GM23338 (cell line): ENCODE measurements around the gene NCR2. TPM values are rescaled to one million over a fixed set of nuclear protein-coding genes. Genes with fewer than 3 reads are reported as not detected.

Source experiments
- ATAC-seq: fragments of 200-7000 bp; cut with Tn5 transposase; 3 replicates; pipeline ENCODE4 v1.9.1; 2020
- DNase-seq: peaks from one replicate; pipeline ENCODE4 v3.0.0-alpha.2; 2015; ENCODE audit warnings: low spot score
- H2AFZ ChIP-seq: fragments of 200-600 bp; sonication (generic); 2 replicates; pipeline ENCODE4 v1.8.0; 2016; ENCODE audit warnings: antibody characterized with exemption, mild to moderate bottlenecking, moderate library complexity
- H3F3A ChIP-seq: fragments of 200-600 bp; sonication (generic); replicated peaks from 2 replicates; pipeline ENCODE4 v1.8.0; 2017; ENCODE audit warnings: antibody characterized with exemption, mixed run types, low read depth
- H3K27ac ChIP-seq: fragments of 200-600 bp; sonication (generic); 2 replicates; pipeline ENCODE4 v1.6.1; 2016; ENCODE audit warnings: low read depth
- H3K27me3 ChIP-seq: fragments of 200-600 bp; sonication (generic); 2 replicates; pipeline ENCODE4 v1.8.0; 2016; ENCODE audit warnings: mild to moderate bottlenecking, mixed run types, moderate library complexity; ENCODE audit not compliant: insufficient read depth
- H3K36me3 ChIP-seq: fragments of 200-600 bp; sonication (generic); 2 replicates; pipeline ENCODE4 v1.8.0; 2016; ENCODE audit warnings: mild to moderate bottlenecking; ENCODE audit not compliant: insufficient read depth
- H3K4me1 ChIP-seq: fragments of 200-600 bp; sonication (generic); 2 replicates; pipeline ENCODE4 v1.8.0; 2016; ENCODE audit warnings: mild to moderate bottlenecking, moderate library complexity; ENCODE audit not compliant: insufficient read depth
- H3K4me2 ChIP-seq: fragments of 200-600 bp; sonication (generic); 2 replicates; pipeline ENCODE4 v1.7.1; 2017; ENCODE audit warnings: mixed run types
- H3K4me3 ChIP-seq: fragments of 200-600 bp; sonication (generic); 2 replicates; pipeline ENCODE4 v1.6.1; 2016; ENCODE audit warnings: mixed run types
- H3K79me2 ChIP-seq: fragments of 200-600 bp; sonication (generic); replicated peaks from 2 replicates; pipeline ENCODE4 v1.8.0; 2017; ENCODE audit warnings: mild to moderate bottlenecking; ENCODE audit not compliant: insufficient read depth
- H3K9me2 ChIP-seq: fragments of 200-600 bp; sonication (generic); 2 replicates; pipeline ENCODE4 v1.8.0; 2017; ENCODE audit not compliant: insufficient read depth
- H4K20me1 ChIP-seq: fragments of 200-600 bp; sonication (generic); replicated peaks from 2 replicates; pipeline ENCODE4 v1.8.0; 2017; ENCODE audit warnings: mild to moderate bottlenecking; ENCODE audit not compliant: insufficient read depth
- H3K27ac Mint-ChIP-seq: 2 replicates; pipeline ENCODE4 v1.8.0; 2020; ENCODE audit warnings: inconsistent platforms, mild to moderate bottlenecking, moderate library complexity, mixed read lengths
- H3K27me3 Mint-ChIP-seq: 3 replicates; pipeline ENCODE4 v1.8.0; 2022; ENCODE audit warnings: low read depth, mild to moderate bottlenecking, moderate library complexity, mixed read lengths, inconsistent platforms; ENCODE audit not compliant: insufficient read depth, poor library complexity
- H3K36me3 Mint-ChIP-seq: 3 replicates; pipeline ENCODE4 v1.8.0; 2021; ENCODE audit warnings: low read depth, mild to moderate bottlenecking, inconsistent platforms, moderate library complexity, mixed read lengths
- H3K4me1 Mint-ChIP-seq: 3 replicates; pipeline ENCODE4 v1.8.0; 2020; ENCODE audit warnings: mild to moderate bottlenecking, inconsistent platforms, mixed read lengths
- H3K4me3 Mint-ChIP-seq: 3 replicates; pipeline ENCODE4 v1.8.0; 2021; ENCODE audit warnings: moderate library complexity, mild to moderate bottlenecking, inconsistent platforms, mixed read lengths
- H3K9me3 Mint-ChIP-seq: 3 replicates; pipeline ENCODE4 v1.8.0; 2020; ENCODE audit warnings: moderate library complexity, mild to moderate bottlenecking, inconsistent platforms, mixed read lengths
- CREB1 ChIP-seq: fragments of 250-450 bp; sonication (Bioruptor Pico); IDR thresholded peaks from 2 replicates; pipeline ENCODE4 v1.5.0; 2020; ENCODE audit warnings: low read depth, mild to moderate bottlenecking, moderate library complexity
- EZH2 ChIP-seq: fragments of 200-600 bp; sonication (generic); IDR thresholded peaks from one replicate; pipeline ENCODE4 v1.8.0; 2017; ENCODE audit warnings: antibody characterized with exemption, mild to moderate bottlenecking, low read depth; ENCODE audit not compliant: unreplicated experiment
- EZH2phosphoT487 ChIP-seq: fragments of 200-600 bp; sonication (generic); IDR thresholded peaks from one replicate; pipeline ENCODE4 v1.8.1; 2018; ENCODE audit warnings: antibody characterized with exemption; ENCODE audit not compliant: unreplicated experiment
- JUNB ChIP-seq: IDR thresholded peaks from one replicate; pipeline ENCODE4 v1.6.1; 2016; ENCODE audit warnings: antibody characterized with exemption; ENCODE audit not compliant: unreplicated experiment
- NANOG ChIP-seq: IDR thresholded peaks from 2 replicates; pipeline ENCODE4 v1.6.1; 2016; ENCODE audit warnings: antibody characterized with exemption, borderline replicate concordance
- POLR2AphosphoS5 ChIP-seq: IDR thresholded peaks from 2 replicates; pipeline ENCODE4 v1.6.1; 2016; ENCODE audit warnings: antibody characterized with exemption, low read depth
- STAT1 ChIP-seq: IDR thresholded peaks from one replicate; pipeline ENCODE4 v1.6.1; 2016; ENCODE audit warnings: antibody characterized with exemption; ENCODE audit not compliant: unreplicated experiment
- ZNF114 ChIP-seq: fragments of 250-450 bp; sonication (Bioruptor Pico); IDR thresholded peaks from 2 replicates; pipeline ENCODE4 v1.5.0; 2020; ENCODE audit warnings: mild to moderate bottlenecking, moderate library complexity
- ZNF331 ChIP-seq: fragments of 250-450 bp; sonication (Bioruptor Pico); IDR thresholded peaks from 2 replicates; pipeline ENCODE4 v1.5.0; 2020; ENCODE audit warnings: low read depth, mild to moderate bottlenecking, moderate library complexity
- polyA plus RNA-seq: library from polyadenylated mRNA; unstranded; fragments of >200 nt; fragmentation: Nextera tagmentation; extraction: Ambion mirVana; gene quantifications from 2 replicates; pipeline ENCODE4 v1.2.1, GENCODE V29; 2016
- total RNA-seq: library from RNA; depleted of rRNA; stranded (reverse); fragments of >200 nt; shearing (Covaris generic); gene quantifications from 2 replicates; pipeline ENCODE4 v1.2.3, GENCODE V29; 2014
- TF ChIP-seq, protein P1 (sequence below): IDR thresholded peaks from one replicate; pipeline ENCODE4 v1.6.1; 2018; ENCODE audit warnings: antibody characterized with exemption; ENCODE audit not compliant: unreplicated experiment
- TF ChIP-seq, protein P2 (sequence below): IDR thresholded peaks from 2 replicates; pipeline ENCODE4 v1.6.1; 2016; ENCODE audit warnings: antibody characterized with exemption
- TF ChIP-seq, protein P3 (sequence below): fragments of 250-450 bp; sonication (Bioruptor Pico); IDR thresholded peaks from 2 replicates; pipeline ENCODE4 v1.5.0; 2020; ENCODE audit warnings: mild to moderate bottlenecking, moderate library complexity
- TF ChIP-seq, protein P4 (sequence below), 2 experiments: fragments of 200-600 bp in 1 of 2; sonication (generic) in 1 of 2; conservative IDR thresholded peaks; 2 replicates each; pipeline versions ENCODE4 v1.5.1 to v1.6.1; 2016 to 2017; ENCODE audit warnings: antibody characterized with exemption in 2 of 2, low read depth in 2 of 2, mild to moderate bottlenecking in 2 of 2, moderate library complexity in 1 of 2

The NCR2 gene
- total and polyA plus RNA-seq, 2 experiments from 2014 or later = not detected

DNA sequence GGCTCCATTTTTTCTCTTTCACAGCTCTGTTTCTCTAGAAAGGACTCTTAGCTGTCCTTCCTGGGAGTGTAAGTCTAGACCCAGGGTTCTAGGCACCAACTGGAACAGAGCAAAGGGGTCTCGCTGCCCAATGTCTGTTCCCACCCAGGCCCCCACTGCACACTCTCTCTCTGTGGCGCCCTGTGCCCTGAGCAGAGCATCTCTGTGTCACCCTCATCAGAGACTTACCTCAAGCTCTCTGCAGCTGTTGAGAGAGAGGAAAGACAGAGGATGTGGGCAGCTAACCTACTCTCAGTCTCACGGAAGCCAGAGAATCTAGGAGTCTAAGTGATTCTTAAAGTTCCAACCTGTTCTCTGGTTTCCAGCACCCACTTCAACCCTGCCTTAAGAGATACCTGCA, 9.5 kb downstream of the NCR2 start:
- Mint-ChIP-seq H3K4me1 (peaks cover 7% of the 10 kb centered on the region; the same call in 2 of the 3 replicates), H3K27ac (no peak overlapping the region), H3K36me3 (peaks cover 7% of the 10 kb centered on the region; the same call in 2 of the 3 replicates), H3K9me3 (peaks cover 19% of the 10 kb centered on the region), H3K4me3 (no peak overlapping the region), H3K27me3 (peaks cover 18% of the 10 kb centered on the region)
- no peak for DNase-seq
- H3K27ac ChIP-seq = no peak overlapping the region
- H3K4me1 ChIP-seq = no peaks in the 10 kb centered on the region
- no peak overlapping the region for H3K4me3 ChIP-seq
- no peaks in the 10 kb centered on the region for H3K27me3 ChIP-seq
- H3F3A ChIP-seq = no peaks in the 10 kb centered on the region
- H3K4me2 ChIP-seq = no peak overlapping the region
- TF ChIP-seq, protein P1, sequence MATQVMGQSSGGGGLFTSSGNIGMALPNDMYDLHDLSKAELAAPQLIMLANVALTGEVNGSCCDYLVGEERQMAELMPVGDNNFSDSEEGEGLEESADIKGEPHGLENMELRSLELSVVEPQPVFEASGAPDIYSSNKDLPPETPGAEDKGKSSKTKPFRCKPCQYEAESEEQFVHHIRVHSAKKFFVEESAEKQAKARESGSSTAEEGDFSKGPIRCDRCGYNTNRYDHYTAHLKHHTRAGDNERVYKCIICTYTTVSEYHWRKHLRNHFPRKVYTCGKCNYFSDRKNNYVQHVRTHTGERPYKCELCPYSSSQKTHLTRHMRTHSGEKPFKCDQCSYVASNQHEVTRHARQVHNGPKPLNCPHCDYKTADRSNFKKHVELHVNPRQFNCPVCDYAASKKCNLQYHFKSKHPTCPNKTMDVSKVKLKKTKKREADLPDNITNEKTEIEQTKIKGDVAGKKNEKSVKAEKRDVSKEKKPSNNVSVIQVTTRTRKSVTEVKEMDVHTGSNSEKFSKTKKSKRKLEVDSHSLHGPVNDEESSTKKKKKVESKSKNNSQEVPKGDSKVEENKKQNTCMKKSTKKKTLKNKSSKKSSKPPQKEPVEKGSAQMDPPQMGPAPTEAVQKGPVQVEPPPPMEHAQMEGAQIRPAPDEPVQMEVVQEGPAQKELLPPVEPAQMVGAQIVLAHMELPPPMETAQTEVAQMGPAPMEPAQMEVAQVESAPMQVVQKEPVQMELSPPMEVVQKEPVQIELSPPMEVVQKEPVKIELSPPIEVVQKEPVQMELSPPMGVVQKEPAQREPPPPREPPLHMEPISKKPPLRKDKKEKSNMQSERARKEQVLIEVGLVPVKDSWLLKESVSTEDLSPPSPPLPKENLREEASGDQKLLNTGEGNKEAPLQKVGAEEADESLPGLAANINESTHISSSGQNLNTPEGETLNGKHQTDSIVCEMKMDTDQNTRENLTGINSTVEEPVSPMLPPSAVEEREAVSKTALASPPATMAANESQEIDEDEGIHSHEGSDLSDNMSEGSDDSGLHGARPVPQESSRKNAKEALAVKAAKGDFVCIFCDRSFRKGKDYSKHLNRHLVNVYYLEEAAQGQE = no peak
- TF ChIP-seq EZH2phosphoT487 = no peak
- no peak for TF ChIP-seq POLR2AphosphoS5
- TF ChIP-seq EZH2 = no peak
- TF ChIP-seq JUNB = no peak
- TF ChIP-seq, protein P2, sequence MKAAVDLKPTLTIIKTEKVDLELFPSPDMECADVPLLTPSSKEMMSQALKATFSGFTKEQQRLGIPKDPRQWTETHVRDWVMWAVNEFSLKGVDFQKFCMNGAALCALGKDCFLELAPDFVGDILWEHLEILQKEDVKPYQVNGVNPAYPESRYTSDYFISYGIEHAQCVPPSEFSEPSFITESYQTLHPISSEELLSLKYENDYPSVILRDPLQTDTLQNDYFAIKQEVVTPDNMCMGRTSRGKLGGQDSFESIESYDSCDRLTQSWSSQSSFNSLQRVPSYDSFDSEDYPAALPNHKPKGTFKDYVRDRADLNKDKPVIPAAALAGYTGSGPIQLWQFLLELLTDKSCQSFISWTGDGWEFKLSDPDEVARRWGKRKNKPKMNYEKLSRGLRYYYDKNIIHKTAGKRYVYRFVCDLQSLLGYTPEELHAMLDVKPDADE = no peak
- TF ChIP-seq, protein P3, sequence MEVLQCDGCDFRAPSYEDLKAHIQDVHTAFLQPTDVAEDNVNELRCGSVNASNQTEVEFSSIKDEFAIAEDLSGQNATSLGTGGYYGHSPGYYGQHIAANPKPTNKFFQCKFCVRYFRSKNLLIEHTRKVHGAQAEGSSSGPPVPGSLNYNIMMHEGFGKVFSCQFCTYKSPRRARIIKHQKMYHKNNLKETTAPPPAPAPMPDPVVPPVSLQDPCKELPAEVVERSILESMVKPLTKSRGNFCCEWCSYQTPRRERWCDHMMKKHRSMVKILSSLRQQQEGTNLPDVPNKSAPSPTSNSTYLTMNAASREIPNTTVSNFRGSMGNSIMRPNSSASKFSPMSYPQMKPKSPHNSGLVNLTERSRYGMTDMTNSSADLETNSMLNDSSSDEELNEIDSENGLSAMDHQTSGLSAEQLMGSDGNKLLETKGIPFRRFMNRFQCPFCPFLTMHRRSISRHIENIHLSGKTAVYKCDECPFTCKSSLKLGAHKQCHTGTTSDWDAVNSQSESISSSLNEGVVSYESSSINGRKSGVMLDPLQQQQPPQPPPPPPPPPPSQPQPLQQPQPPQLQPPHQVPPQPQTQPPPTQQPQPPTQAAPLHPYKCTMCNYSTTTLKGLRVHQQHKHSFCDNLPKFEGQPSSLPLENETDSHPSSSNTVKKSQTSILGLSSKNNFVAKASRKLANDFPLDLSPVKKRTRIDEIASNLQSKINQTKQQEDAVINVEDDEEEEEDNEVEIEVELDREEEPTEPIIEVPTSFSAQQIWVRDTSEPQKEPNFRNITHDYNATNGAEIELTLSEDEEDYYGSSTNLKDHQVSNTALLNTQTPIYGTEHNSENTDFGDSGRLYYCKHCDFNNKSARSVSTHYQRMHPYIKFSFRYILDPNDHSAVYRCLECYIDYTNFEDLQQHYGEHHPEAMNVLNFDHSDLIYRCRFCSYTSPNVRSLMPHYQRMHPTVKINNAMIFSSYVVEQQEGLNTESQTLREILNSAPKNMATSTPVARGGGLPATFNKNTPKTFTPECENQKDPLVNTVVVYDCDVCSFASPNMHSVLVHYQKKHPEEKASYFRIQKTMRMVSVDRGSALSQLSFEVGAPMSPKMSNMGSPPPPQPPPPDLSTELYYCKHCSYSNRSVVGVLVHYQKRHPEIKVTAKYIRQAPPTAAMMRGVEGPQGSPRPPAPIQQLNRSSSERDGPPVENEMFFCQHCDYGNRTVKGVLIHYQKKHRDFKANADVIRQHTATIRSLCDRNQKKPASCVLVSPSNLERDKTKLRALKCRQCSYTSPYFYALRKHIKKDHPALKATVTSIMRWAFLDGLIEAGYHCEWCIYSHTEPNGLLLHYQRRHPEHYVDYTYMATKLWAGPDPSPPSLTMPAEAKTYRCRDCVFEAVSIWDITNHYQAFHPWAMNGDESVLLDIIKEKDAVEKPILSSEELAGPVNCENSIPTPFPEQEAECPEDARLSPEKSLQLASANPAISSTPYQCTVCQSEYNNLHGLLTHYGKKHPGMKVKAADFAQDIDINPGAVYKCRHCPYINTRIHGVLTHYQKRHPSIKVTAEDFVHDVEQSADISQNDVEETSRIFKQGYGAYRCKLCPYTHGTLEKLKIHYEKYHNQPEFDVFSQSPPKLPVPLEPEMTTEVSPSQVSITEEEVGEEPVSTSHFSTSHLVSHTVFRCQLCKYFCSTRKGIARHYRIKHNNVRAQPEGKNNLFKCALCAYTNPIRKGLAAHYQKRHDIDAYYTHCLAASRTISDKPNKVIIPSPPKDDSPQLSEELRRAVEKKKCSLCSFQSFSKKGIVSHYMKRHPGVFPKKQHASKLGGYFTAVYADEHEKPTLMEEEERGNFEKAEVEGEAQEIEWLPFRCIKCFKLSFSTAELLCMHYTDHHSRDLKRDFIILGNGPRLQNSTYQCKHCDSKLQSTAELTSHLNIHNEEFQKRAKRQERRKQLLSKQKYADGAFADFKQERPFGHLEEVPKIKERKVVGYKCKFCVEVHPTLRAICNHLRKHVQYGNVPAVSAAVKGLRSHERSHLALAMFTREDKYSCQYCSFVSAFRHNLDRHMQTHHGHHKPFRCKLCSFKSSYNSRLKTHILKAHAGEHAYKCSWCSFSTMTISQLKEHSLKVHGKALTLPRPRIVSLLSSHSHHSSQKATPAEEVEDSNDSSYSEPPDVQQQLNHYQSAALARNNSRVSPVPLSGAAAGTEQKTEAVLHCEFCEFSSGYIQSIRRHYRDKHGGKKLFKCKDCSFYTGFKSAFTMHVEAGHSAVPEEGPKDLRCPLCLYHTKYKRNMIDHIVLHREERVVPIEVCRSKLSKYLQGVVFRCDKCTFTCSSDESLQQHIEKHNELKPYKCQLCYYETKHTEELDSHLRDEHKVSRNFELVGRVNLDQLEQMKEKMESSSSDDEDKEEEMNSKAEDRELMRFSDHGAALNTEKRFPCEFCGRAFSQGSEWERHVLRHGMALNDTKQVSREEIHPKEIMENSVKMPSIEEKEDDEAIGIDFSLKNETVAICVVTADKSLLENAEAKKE (CRISPR knock-in tag) = no peak
- no peak for TF ChIP-seq ZNF331 (CRISPR knock-in tag)
- no peak for TF ChIP-seq NANOG
- no peak for TF ChIP-seq CREB1 (CRISPR knock-in tag)
- no peak for TF ChIP-seq STAT1
- TF ChIP-seq, protein P4, sequence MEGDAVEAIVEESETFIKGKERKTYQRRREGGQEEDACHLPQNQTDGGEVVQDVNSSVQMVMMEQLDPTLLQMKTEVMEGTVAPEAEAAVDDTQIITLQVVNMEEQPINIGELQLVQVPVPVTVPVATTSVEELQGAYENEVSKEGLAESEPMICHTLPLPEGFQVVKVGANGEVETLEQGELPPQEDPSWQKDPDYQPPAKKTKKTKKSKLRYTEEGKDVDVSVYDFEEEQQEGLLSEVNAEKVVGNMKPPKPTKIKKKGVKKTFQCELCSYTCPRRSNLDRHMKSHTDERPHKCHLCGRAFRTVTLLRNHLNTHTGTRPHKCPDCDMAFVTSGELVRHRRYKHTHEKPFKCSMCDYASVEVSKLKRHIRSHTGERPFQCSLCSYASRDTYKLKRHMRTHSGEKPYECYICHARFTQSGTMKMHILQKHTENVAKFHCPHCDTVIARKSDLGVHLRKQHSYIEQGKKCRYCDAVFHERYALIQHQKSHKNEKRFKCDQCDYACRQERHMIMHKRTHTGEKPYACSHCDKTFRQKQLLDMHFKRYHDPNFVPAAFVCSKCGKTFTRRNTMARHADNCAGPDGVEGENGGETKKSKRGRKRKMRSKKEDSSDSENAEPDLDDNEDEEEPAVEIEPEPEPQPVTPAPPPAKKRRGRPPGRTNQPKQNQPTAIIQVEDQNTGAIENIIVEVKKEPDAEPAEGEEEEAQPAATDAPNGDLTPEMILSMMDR (conservative IDR thresholded peaks at IDR 0.05; ENCODE audit: low read depth in 2 of 2) = no peak
- no peak for TF ChIP-seq ZNF114 (CRISPR knock-in tag)
- H3K79me2 ChIP-seq = no peaks in the 10 kb centered on the region
- no peaks in the 10 kb centered on the region for H3K9me2 ChIP-seq
- no peaks in the 10 kb centered on the region for H4K20me1 ChIP-seq
- peak overlapping the region; percentile 43; the same call in 1 of the 2 replicates for H2AFZ ChIP-seq
- 0 out of 2 replicates have a peak, but pooled peaks cover 4% of the 10 kb centered on the region for H3K36me3 ChIP-seq
- ATAC-seq = no peak
